GM12892 (cell line): ENCODE data around the gene VIPR2.

Source experiments
- POLR2A ChIP-seq: IDR thresholded peaks from 2 replicates; pipeline ENCODE4 v1.6.1; 2011; ENCODE audit warnings: low read depth, low read length, control low read depth
- POLR2AphosphoS5 ChIP-seq: IDR thresholded peaks from 2 replicates; pipeline ENCODE4 v1.6.1; 2011; ENCODE audit warnings: low read depth, low read length, control low read depth
- TAF1 ChIP-seq: IDR thresholded peaks from 2 replicates; pipeline ENCODE4 v1.6.1; 2011; ENCODE audit warnings: low read depth, mild to moderate bottlenecking, control low read depth, low read length, borderline replicate concordance

- TF ChIP-seq TAF1 (no peak), POLR2A (no peak), POLR2AphosphoS5 (no peak)
Observed at GRCh38 chr7:159151231-159151630, 6.6 kb upstream of the VIPR2 start.
